Fibroblast of lung (primary cell): ENCODE measurements around the gene UNG.

Experiments
- CTCF ChIP-seq, 2 donors: IDR thresholded peaks in 1 of 2; conservative IDR thresholded peaks in 1 of 2; 1 replicate in 1 of 2; 2 replicates in 1 of 2; pipeline ENCODE4 v1.5.1; 2011 to 2012; ENCODE audit warnings: low read length in 2 of 2, control low read depth in 1 of 2, inconsistent platforms in 1 of 2, low read depth in 1 of 2, mild to moderate bottlenecking in 1 of 2
- EZH2 ChIP-seq: IDR thresholded peaks from 2 replicates; pipeline ENCODE4 v1.5.1; 2012; ENCODE audit warnings: low read length, control low read depth, mild to moderate bottlenecking; ENCODE audit errors: missing control alignments

GRCh38 chr12:109144224-109144623, 46.8 kb downstream of the UNG start:
- TF ChIP-seq CTCF (conservative IDR thresholded peaks at IDR 0.05 in 1 of 2, IDR thresholded peaks at IDR 0.05 in 1 of 2; ENCODE audit: low read depth in 1 of 2, low read length in 2 of 2): no peak
- no peak for TF ChIP-seq EZH2
